OCI-LY1 (cell line): ENCODE results near the gene ZRANB2.

Experiments
- H2AFZ ChIP-seq: fragments of 200-600 bp; sonication (generic), shearing (Covaris generic); 2 replicates; pipeline ENCODE4 v1.6.0; 2014; ENCODE audit warnings: antibody characterized with exemption, mild to moderate bottlenecking, low read length
- H3F3A ChIP-seq: fragments of 200-600 bp; sonication (generic), shearing (Covaris generic); 2 replicates; pipeline ENCODE4 v1.6.0; 2014; ENCODE audit warnings: mild to moderate bottlenecking, antibody characterized with exemption, low read length, moderate library complexity; ENCODE audit not compliant: insufficient read depth
- H3K27ac ChIP-seq: fragments of 200-600 bp; sonication (generic); 2 replicates; pipeline ENCODE4 v1.5.1; 2014; ENCODE audit warnings: low read length, mixed run types, mild to moderate bottlenecking, low read depth; ENCODE audit not compliant: poor library complexity, severe bottlenecking
- H3K27me3 ChIP-seq: fragments of 200-600 bp; sonication (generic); 2 replicates; pipeline ENCODE4 v1.6.0; 2014; ENCODE audit warnings: antibody characterized with exemption, mild to moderate bottlenecking, low read length, moderate library complexity; ENCODE audit not compliant: insufficient read depth
- H3K36me3 ChIP-seq: fragments of 200-600 bp; sonication (generic); 2 replicates; pipeline ENCODE4 v1.6.1; 2014; ENCODE audit warnings: mild to moderate bottlenecking, antibody characterized with exemption, low read length, moderate library complexity, mixed read lengths; ENCODE audit not compliant: insufficient read depth
- H3K4me1 ChIP-seq: fragments of 200-600 bp; sonication (generic); 2 replicates; pipeline ENCODE4 v1.5.1; 2014; ENCODE audit warnings: mild to moderate bottlenecking, low read length, moderate library complexity; ENCODE audit not compliant: insufficient read depth, severe bottlenecking
- H3K4me2 ChIP-seq: fragments of 200-600 bp; sonication (generic), shearing (Covaris generic); 2 replicates; pipeline ENCODE4 v1.6.1; 2014; ENCODE audit warnings: low read length
- H3K4me3 ChIP-seq: fragments of 200-600 bp; sonication (generic); 2 replicates; pipeline ENCODE4 v1.5.1; 2014; ENCODE audit warnings: low read length, low read depth, mild to moderate bottlenecking, mixed read lengths; ENCODE audit not compliant: poor library complexity, severe bottlenecking
- H3K79me2 ChIP-seq: fragments of 200-600 bp; shearing (Covaris generic); 2 replicates; pipeline ENCODE4 v1.6.1; 2016; ENCODE audit warnings: mixed run types, low read length, mixed read lengths; ENCODE audit not compliant: insufficient read depth
- H3K9ac ChIP-seq: fragments of 200-600 bp; sonication (generic), shearing (Covaris generic); 2 replicates; pipeline ENCODE4 v1.6.1; 2014; ENCODE audit warnings: mild to moderate bottlenecking, low read length, mixed read lengths
- H3K9me2 ChIP-seq: fragments of 200-600 bp; sonication (generic), shearing (Covaris generic); 2 replicates; pipeline ENCODE4 v1.6.1; 2014; ENCODE audit warnings: low read depth, mild to moderate bottlenecking, low read length, mixed read lengths
- H3K9me3 ChIP-seq: fragments of 200-600 bp; shearing (Covaris generic); 2 replicates; pipeline ENCODE4 v1.6.1; 2014; ENCODE audit warnings: low read length, mixed read lengths
- H4K20me1 ChIP-seq: fragments of 200-600 bp; sonication (generic), shearing (Covaris generic); 2 replicates; pipeline ENCODE4 v1.6.0; 2016; ENCODE audit warnings: mild to moderate bottlenecking, low read length; ENCODE audit not compliant: insufficient read depth
- EZH2 ChIP-seq: fragments of 200-600 bp; sonication (generic), shearing (Covaris generic); IDR thresholded peaks from 2 replicates; pipeline ENCODE4 v1.8.0; 2017; ENCODE audit warnings: borderline replicate concordance, mixed run types, mild to moderate bottlenecking, antibody characterized with exemption, low read length, moderate library complexity, mixed read lengths
- TF ChIP-seq, protein P1 (sequence below): fragments of 200-600 bp; sonication (generic), shearing (Covaris generic); IDR thresholded peaks from 2 replicates; pipeline ENCODE4 v1.5.1; 2017; ENCODE audit warnings: mild to moderate bottlenecking, antibody characterized with exemption, low read length, moderate library complexity, mixed read lengths

ZRANB2 gene

DNA sequence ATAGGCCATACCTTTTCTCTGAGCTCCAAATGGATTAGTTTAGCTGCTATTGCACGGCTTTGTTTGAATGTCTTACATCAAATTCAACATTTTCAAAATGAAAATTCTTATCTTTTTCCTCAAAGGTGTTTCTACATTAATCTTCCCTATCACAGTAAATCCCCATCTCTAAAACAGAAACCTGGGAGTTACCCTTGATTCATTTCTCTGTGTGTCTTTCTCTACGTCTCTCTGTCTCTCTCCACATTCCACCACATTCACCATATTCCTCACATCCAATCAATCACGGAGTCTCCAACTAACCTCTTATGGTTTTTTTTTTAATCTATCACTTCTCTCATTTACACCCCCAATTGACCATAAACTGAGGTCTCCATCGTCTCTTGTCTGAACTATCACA is 57.3 kb downstream of the ZRANB2 start:
- Histone ChIP-seq H3K4me2 (no peak overlapping the region), H3K4me3 (no peak overlapping the region), H2AFZ (no peak overlapping the region), H4K20me1 (no peaks in the 10 kb centered on the region), H3K36me3 (no peaks in the 10 kb centered on the region), H3F3A (no peaks in the 10 kb centered on the region), H3K27me3 (no peaks in the 10 kb centered on the region), H3K9me3 (no peaks in the 10 kb centered on the region), H3K27ac (no peak overlapping the region), H3K4me1 (no peaks in the 10 kb centered on the region), H3K9me2 (no peaks in the 10 kb centered on the region), H3K79me2 (no peaks in the 10 kb centered on the region), H3K9ac (no peak overlapping the region)
- no peak for TF ChIP-seq EZH2
- TF ChIP-seq, protein P1, sequence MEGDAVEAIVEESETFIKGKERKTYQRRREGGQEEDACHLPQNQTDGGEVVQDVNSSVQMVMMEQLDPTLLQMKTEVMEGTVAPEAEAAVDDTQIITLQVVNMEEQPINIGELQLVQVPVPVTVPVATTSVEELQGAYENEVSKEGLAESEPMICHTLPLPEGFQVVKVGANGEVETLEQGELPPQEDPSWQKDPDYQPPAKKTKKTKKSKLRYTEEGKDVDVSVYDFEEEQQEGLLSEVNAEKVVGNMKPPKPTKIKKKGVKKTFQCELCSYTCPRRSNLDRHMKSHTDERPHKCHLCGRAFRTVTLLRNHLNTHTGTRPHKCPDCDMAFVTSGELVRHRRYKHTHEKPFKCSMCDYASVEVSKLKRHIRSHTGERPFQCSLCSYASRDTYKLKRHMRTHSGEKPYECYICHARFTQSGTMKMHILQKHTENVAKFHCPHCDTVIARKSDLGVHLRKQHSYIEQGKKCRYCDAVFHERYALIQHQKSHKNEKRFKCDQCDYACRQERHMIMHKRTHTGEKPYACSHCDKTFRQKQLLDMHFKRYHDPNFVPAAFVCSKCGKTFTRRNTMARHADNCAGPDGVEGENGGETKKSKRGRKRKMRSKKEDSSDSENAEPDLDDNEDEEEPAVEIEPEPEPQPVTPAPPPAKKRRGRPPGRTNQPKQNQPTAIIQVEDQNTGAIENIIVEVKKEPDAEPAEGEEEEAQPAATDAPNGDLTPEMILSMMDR = no peak

DNA sequence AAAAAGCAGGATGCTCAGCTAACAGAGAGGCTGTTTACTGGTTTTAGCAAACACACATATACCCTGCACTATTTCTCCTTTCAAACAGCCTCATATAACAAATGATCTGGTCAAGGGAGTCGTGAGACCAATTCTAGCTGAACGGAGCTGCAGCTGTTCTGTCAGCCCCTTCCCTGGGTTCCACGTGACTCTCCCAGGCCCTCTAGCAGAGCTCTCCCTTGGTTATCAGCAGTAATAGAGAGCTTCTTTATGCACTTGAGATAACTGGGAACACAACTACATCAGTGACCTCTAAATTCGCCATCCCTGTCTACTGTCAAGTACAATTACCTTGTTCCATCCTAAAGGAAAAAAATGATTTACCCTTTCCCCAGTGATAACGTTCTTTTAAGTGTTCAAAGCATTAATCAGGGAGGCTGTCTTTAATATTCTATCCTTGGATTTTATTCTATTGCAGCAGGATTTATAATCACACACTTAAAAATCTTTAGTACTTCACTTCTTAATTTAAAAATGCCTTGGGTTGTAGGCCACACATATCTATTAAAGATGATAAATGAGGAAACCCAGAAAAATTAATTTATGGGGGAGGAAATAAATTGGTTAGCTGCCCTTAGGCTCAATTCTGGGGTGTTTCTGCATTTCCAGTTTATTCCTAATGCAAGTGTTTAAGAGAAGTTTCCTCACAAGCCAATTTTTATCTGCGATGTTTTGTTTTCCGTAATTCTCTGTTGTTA is 61.4 kb downstream of the ZRANB2 start:
- H3K27ac ChIP-seq = no peak overlapping the region
- no peaks in the 10 kb centered on the region for H3K27me3 ChIP-seq
- H3K9me3 ChIP-seq = no peaks in the 10 kb centered on the region
- H3K4me2 ChIP-seq = no peak overlapping the region
- no peaks in the 10 kb centered on the region for H3K36me3 ChIP-seq
- H3K9ac ChIP-seq = no peak overlapping the region
- H3K4me1 ChIP-seq = no peaks in the 10 kb centered on the region
- H3F3A ChIP-seq = no peaks in the 10 kb centered on the region
- no peak overlapping the region for H3K4me3 ChIP-seq
- H3K9me2 ChIP-seq = no peaks in the 10 kb centered on the region
- TF ChIP-seq EZH2 = no peak
- TF ChIP-seq, protein P1 = no peak
- no peaks in the 10 kb centered on the region for H4K20me1 ChIP-seq
- no peaks in the 10 kb centered on the region for H3K79me2 ChIP-seq
- no peak overlapping the region for H2AFZ ChIP-seq

DNA sequence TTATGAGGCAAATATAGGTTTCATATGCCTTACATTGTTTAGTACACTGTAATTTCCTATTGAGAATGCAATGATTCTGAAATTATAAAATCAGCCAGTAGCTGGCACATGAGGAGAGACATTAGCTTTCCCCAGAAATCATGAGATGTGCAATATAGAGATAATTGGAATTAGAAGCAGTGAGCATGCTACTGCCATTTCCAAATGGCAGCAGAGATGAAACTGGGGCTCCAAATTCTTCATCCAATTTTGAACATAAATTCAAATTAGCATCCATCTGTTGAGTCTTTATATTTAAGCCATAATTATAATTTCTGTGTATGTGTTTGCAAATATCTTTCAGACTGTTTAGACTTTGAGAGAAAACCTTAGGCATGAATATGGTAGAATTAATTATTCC is 62.0 kb downstream of the ZRANB2 start:
- TF ChIP-seq, protein P1 = no peak
- no peak for TF ChIP-seq EZH2
- Histone ChIP-seq H3K9ac (no peak overlapping the region), H3K27me3 (no peaks in the 10 kb centered on the region), H3K36me3 (no peaks in the 10 kb centered on the region), H3K4me3 (no peak overlapping the region), H3K4me1 (no peaks in the 10 kb centered on the region), H2AFZ (no peak overlapping the region), H3K27ac (no peak overlapping the region), H4K20me1 (no peaks in the 10 kb centered on the region), H3K9me2 (no peaks in the 10 kb centered on the region), H3F3A (no peaks in the 10 kb centered on the region), H3K9me3 (no peaks in the 10 kb centered on the region), H3K4me2 (no peak overlapping the region), H3K79me2 (no peaks in the 10 kb centered on the region)
